ENCODE results near the gene SPOCK1.

SPOCK1 gene

DNA sequence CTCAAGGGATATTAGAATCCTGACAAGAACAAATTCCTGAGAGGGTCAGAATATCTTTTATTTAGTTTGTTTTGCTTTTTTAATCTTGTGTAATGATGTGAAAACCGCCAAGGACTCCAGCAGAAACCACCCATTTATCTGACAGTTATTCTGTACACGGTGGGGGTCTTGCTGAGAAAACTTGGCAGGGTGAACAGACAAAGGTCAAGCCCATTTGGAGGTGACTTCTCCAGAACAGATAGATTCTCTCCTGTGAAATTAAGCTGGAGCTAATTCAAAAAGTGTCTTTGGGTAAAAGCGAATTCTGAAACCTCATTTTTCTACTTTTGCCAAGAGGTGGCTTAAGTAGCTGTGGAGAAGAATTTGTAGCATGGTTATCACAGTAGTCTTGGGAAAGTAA, 484.4 kb downstream of the SPOCK1 start:
- H3K4me3 ChIP-seq (ENCODE audit: control insufficient read depth, low read depth, low read length): no peak overlapping the region
- TF ChIP-seq, protein P1, sequence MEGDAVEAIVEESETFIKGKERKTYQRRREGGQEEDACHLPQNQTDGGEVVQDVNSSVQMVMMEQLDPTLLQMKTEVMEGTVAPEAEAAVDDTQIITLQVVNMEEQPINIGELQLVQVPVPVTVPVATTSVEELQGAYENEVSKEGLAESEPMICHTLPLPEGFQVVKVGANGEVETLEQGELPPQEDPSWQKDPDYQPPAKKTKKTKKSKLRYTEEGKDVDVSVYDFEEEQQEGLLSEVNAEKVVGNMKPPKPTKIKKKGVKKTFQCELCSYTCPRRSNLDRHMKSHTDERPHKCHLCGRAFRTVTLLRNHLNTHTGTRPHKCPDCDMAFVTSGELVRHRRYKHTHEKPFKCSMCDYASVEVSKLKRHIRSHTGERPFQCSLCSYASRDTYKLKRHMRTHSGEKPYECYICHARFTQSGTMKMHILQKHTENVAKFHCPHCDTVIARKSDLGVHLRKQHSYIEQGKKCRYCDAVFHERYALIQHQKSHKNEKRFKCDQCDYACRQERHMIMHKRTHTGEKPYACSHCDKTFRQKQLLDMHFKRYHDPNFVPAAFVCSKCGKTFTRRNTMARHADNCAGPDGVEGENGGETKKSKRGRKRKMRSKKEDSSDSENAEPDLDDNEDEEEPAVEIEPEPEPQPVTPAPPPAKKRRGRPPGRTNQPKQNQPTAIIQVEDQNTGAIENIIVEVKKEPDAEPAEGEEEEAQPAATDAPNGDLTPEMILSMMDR (IDR thresholded peaks at IDR 0.05; ENCODE audit: control insufficient read depth, insufficient read depth, low read depth, low read length, missing control alignments): no peak
- DNase-seq (ENCODE audit: low read depth): no peak

DNA sequence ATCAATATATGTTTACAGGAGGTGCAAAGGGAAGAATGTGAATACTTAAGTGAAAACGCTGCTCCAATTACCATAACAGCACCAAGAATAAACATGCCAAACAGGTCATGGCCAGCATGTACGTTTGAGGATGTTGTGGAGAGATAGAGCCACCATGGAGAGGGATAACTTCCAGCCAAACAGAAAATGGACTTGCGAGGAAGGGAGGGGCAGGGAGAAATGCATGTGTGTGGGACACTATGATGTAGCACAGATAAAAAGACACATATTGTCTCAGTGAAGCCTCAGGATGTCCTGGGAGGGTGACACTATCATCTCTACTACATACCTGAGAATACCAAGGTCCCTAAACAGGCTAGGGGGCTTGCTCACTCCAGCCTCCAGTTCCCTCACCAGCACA, 488.9 kb downstream of the SPOCK1 start:
- no peak for DNase-seq (ENCODE audit: low read depth)

DNA sequence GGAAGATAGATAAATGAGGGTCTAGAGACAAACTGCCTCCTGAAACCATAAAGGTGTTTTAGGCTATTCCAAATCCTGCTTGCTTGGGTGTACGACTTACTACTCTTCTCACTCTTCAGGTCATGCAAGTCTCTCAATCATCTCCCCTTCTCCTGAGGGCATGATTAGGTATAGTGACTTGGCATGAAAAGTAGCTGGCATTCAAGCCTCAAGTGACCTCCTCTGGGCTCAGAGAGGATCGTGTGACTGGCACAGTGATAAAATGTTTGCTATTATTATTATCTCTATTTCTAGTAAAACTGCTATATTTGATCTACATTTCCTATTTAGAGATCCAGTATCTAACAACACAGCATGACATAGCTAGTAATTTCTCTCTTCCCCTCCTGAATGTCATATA, 494.8 kb downstream of the SPOCK1 start:
- DNase-seq (ENCODE audit: low read depth): no peak

More for the DNA sequence above, 488.9 kb downstream of the SPOCK1 start:
- TF ChIP-seq, protein P1 (IDR thresholded peaks at IDR 0.05; ENCODE audit: control insufficient read depth, insufficient read depth, low read depth, low read length, missing control alignments): no peak
- H3K4me3 ChIP-seq (ENCODE audit: control insufficient read depth, low read depth, low read length): no peak overlapping the region

DNA sequence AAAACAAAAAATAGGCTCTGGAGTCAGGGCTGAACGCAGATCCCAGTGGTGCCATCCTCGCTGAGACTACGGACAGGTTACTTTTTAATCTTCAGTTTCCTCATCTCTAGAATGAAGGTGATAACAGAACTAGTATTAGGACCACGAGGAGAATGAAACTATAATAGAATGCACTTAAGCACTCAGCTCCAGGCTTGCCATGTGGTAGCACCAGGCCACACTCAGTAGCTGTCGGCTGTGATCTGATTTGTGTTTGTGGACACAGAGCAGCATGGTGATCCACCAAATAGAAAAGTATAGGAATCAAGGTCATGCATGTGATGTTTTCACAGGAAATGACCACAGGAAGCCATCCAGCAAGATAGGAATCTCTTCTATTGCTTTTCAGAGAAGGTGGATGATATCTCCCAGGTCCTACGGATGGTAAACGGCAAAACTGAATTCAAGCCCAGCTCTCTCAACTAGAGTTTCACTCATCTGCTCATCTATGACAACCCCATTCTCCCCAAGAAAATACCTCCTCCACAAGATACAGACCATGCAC, 498.0 kb downstream of the SPOCK1 start:
- DNase-seq (ENCODE audit: low read depth): no peak
- H3K4me3 ChIP-seq (ENCODE audit: control insufficient read depth, low read depth, low read length): no peak overlapping the region
- TF ChIP-seq, protein P1 (IDR thresholded peaks at IDR 0.05; ENCODE audit: control insufficient read depth, insufficient read depth, low read depth, low read length, missing control alignments): no peak

More for the DNA sequence above, 494.8 kb downstream of the SPOCK1 start:
- no peak overlapping the region for H3K4me3 ChIP-seq (ENCODE audit: control insufficient read depth, low read depth, low read length)
- TF ChIP-seq, protein P1 (IDR thresholded peaks at IDR 0.05; ENCODE audit: control insufficient read depth, insufficient read depth, low read depth, low read length, missing control alignments): no peak

DNA sequence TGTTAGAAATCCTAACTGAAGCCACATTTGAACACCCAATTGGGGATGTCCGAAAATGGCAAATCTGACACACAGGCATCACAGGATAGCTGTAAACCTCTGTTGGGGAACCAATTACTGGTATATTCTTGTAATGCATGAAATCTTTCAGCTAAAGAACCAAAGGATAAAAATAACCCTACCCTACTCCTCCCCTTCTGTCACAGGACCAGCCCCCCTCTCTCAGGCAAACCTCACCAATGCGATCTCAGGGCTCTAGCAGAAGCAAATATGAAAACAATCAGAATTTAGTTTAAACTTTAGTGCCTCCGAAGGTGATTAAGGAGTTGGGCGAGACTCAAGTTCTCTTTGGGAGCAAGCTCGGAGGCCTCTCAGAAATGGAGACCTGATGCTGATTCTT, 499.3 kb downstream of the SPOCK1 start:
- H3K4me3 ChIP-seq (ENCODE audit: control insufficient read depth, low read depth, low read length): no peak overlapping the region
- no peak for DNase-seq (ENCODE audit: low read depth)
- TF ChIP-seq, protein P1 (IDR thresholded peaks at IDR 0.05; ENCODE audit: control insufficient read depth, insufficient read depth, low read depth, low read length, missing control alignments): no peak

DNA sequence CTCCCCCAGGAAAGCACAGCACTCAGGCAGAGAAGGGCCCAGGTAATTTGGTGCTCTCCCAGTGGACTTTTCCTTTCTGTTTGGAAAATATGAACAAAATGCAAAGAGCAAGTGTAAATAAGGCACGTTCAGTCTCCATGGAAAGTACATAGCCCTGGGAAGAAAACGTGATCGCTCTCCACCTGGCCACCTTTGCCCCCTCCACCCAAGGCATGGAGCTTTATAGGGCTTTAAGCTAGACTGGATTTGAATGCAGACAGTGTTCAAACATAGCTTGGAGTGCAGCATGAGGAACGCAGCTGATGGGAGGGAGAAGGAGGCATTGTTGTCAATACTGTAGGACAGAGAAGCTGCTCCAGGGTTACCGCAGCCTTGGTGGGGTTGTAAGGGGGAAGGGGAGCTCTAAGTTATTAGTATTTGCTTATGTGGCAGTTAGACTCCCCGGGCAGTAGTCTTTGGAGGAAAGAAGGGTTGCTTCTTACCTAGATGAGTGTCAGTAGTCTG, 500.2 kb downstream of the SPOCK1 start:
- TF ChIP-seq, protein P1 (IDR thresholded peaks at IDR 0.05; ENCODE audit: control insufficient read depth, insufficient read depth, low read depth, low read length, missing control alignments): no peak
- no peak overlapping the region for H3K4me3 ChIP-seq (ENCODE audit: control insufficient read depth, low read depth, low read length)
- DNase-seq (ENCODE audit: low read depth): no peak
